Measurements from ENCODE around the gene NEU2.

NEU2 gene

DNA sequence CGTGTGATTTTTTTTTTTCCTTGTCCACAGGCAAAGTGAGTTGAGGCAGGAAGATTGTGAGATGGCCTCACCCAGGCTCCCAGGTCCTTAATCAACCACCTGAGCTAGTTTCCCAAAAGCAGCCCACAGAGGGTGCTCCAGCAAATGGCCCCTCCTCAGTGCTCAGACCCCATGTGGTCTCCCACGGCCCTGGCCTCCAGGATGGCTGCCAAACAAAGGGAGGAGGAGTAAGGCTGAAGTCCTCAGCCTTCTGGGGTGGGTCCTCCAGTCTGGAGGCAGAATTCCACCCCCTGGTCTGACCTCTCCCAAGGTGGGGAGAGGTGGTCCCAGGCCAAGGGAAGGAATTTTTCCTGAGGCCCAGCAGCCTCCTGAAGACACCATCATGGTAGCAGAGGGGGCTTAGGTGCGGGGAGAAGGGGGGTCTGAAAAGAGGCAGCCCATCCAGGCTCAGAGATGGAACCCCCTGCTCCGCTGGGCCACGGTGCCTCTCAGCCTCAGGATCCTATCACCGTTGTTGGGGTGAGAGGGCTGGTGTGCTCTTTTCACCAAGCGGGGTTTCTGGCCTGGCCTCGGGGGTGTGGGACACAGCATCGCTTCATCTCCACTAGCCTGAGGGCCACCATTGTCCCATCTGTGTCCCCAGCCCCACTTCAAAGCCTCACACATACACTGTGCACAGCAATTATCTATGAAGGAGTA is 21.8 kb upstream of the NEU2 start:
- TF ChIP-seq, protein P1, sequence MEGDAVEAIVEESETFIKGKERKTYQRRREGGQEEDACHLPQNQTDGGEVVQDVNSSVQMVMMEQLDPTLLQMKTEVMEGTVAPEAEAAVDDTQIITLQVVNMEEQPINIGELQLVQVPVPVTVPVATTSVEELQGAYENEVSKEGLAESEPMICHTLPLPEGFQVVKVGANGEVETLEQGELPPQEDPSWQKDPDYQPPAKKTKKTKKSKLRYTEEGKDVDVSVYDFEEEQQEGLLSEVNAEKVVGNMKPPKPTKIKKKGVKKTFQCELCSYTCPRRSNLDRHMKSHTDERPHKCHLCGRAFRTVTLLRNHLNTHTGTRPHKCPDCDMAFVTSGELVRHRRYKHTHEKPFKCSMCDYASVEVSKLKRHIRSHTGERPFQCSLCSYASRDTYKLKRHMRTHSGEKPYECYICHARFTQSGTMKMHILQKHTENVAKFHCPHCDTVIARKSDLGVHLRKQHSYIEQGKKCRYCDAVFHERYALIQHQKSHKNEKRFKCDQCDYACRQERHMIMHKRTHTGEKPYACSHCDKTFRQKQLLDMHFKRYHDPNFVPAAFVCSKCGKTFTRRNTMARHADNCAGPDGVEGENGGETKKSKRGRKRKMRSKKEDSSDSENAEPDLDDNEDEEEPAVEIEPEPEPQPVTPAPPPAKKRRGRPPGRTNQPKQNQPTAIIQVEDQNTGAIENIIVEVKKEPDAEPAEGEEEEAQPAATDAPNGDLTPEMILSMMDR (conservative IDR thresholded peaks at IDR 0.05; ENCODE audit: low read depth, low read length) = no peak

DNA sequence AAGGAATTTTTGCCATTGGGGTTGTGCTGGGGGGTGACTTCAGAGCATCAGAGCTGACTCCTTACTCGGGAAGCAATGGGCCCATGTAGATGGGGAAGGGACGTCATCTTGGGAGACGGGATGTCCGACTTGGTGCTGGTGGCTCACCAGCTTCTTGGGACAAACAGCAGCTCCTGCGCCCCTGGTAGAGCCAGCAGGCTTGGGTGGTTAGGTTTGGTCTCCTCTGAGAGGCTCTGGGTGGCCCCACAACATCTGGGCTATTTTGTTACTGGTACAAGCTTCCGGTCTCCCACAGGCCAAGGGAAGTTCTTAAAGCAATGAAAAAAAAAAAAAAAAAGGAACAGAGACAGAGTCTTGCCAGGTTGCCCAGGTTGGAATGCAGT is 21.2 kb upstream of the NEU2 start:
- no peak for DNase-seq (ENCODE audit: low read depth)
- no peak overlapping the region for H3K4me3 ChIP-seq (ENCODE audit: low read length)
- TF ChIP-seq, protein P1 (conservative IDR thresholded peaks at IDR 0.05; ENCODE audit: low read depth, low read length) = no peak

More for the DNA sequence above, 21.8 kb upstream of the NEU2 start:
- no peak for DNase-seq (ENCODE audit: low read depth)
- H3K4me3 ChIP-seq (ENCODE audit: low read length) = no peak overlapping the region

DNA sequence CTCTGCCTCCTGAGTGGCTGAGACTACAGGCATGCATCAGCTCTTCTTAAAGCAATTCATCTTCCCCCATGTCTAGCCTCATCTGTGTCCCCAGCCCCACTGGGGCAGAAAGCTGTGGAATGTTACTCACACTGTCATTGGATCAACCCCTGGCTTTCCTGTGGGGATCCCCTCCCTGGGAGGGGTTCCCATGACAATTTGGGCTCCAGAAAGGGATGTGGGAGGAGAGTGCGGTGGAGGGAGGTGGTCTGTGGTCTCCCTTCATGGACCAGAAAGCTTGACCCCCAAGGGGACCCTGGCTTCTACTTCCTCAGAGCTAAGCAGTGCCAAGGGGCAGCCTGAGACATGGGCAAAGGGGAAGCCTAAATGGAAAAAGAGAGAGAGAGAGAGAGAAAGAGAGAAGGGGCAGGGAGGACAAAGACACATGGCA is 20.8 kb upstream of the NEU2 start:
- TF ChIP-seq, protein P1 (conservative IDR thresholded peaks at IDR 0.05; ENCODE audit: low read depth, low read length) = no peak
- no peak for DNase-seq (ENCODE audit: low read depth)
- H3K4me3 ChIP-seq (ENCODE audit: low read length) = no peak overlapping the region

DNA sequence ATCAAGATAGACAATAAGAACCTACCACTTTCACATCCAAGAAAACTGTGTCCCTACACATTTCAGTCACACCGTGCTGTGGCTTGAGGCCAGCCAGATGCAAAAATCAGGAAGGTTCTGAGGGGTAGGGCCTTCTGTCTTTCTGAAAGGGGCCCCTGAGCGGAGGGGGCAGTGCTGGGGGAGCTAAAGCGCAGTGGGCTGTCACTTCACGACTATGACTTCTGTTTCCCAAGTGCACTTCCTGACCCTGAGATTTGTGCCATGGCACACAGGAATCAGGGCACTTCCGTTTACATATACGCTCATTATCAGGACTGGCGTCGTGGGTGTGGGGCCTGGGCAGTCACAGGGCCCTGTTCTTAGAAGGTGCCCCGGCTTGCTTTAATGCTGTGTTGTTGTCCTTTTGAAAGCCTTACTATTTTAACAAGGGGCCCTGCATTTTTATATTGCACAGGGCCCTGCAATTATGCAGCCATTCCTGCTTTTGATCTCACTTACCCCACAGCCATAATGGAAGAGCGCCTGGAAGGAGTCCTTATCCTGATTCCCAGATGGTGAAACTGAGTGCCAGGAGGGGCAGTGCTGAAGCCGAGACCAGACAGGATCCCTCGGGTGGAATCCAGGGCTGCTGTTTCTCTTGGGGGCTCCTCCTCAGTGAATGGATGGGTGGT is 20.0 kb upstream of the NEU2 start:
- DNase-seq (ENCODE audit: low read depth) = no peak
- TF ChIP-seq, protein P1 (conservative IDR thresholded peaks at IDR 0.05; ENCODE audit: low read depth, low read length) = no peak
- no peak overlapping the region for H3K4me3 ChIP-seq (ENCODE audit: low read length)

- no peak within 1 kb of the TSS for H3K4me3 ChIP-seq (ENCODE audit: low read length)
- TF ChIP-seq, protein P1 (conservative IDR thresholded peaks at IDR 0.05; ENCODE audit: low read depth, low read length) = no peak
- DNase-seq (ENCODE audit: low read depth) = no peak
These were observed 19.4 kb upstream of the NEU2 start, which contains the start of gene NGEF for GRCh38 chr2:233013027-233013461. Gene NGEF (minus strand): TSS chr2:233013256. CDS start chr2:232974890, 38,366 bp downstream.

DNA sequence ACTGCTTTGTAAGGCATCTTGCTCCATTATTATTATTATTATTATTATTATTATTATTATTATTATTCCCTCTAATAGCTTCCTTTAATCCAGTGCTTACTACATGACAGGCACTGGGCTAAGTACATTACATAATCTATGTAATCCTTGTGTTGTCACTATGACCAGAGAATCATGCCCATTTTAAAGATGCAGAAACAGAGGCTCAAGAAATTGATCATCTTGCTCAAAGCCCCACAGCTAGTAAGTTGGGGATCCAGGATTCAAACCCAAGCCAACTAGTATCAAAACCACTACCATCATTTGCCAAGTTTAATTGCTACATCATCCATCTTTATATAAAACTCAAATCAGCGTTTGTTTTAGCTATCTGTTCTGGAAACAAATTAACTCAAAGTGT is 18.8 kb upstream of the NEU2 start:
- DNase-seq (ENCODE audit: low read depth) = no peak
- TF ChIP-seq, protein P1 (conservative IDR thresholded peaks at IDR 0.05; ENCODE audit: low read depth, low read length) = no peak
- no peak overlapping the region for H3K4me3 ChIP-seq (ENCODE audit: low read length)
